WTC11 (cell line): ENCODE data around the gene TPCN2. TPM values are rescaled to one million over a fixed set of nuclear protein-coding genes. Genes with fewer than 3 reads are reported as not detected.

Source experiments
- ATAC-seq: fragments of 200-7000 bp; cut with Tn5 transposase; 2 replicates; pipeline ENCODE4 v1.10.0; 2021; ENCODE audit warnings: mild to moderate bottlenecking, moderate library complexity
- CTCF ChIA-PET: fragments of 300-600 bp; sonication (Branson Sonifier 250); formaldehyde crosslinking; loops from one replicate; lab custom pipeline; 2021; ENCODE audit warnings: antibody characterized with exemption; lab: Charles Lee
- POLR2A ChIA-PET: fragments of 350-600 bp; sonication (Branson Sonifier 250); formaldehyde crosslinking; loops from one replicate; lab custom pipeline; 2021; ENCODE audit warnings: antibody characterized with exemption; lab: Charles Lee
- DNase-seq: peaks from one replicate; pipeline ENCODE4 v3.0.0; 2021; ENCODE audit warnings: low spot score
- H3K27ac Mint-ChIP-seq: 2 replicates; pipeline ENCODE4 v1.8.0; 2021; ENCODE audit warnings: mixed read lengths
- H3K27me3 Mint-ChIP-seq: 2 replicates; pipeline ENCODE4 v1.8.0; 2021; ENCODE audit warnings: low read depth, mild to moderate bottlenecking, moderate library complexity, mixed read lengths
- H3K36me3 Mint-ChIP-seq: 2 replicates; pipeline ENCODE4 v1.8.0; 2021; ENCODE audit warnings: mixed read lengths
- H3K4me1 Mint-ChIP-seq: 2 replicates; pipeline ENCODE4 v1.8.0; 2022; ENCODE audit warnings: mixed read lengths
- H3K4me3 Mint-ChIP-seq: 2 replicates; pipeline ENCODE4 v1.8.0; 2021; ENCODE audit warnings: mild to moderate bottlenecking, moderate library complexity, mixed read lengths
- H3K9me3 Mint-ChIP-seq: 2 replicates; pipeline ENCODE4 v1.8.0; 2021; ENCODE audit warnings: mixed read lengths
- CDX4 ChIP-seq: fragments of 250-450 bp; sonication (Bioruptor Pico); IDR thresholded peaks from 2 replicates; pipeline ENCODE4 v1.9.0; 2021; ENCODE audit warnings: moderate library complexity, mild to moderate bottlenecking, inconsistent platforms, borderline replicate concordance
- CREB1 ChIP-seq: sonication (generic); formaldehyde crosslinking; IDR thresholded peaks from 2 replicates; pipeline ENCODE4 v1.8.0; 2023; ENCODE audit warnings: mild to moderate bottlenecking, missing genetic modification reagents
- E2F4 ChIP-seq: sonication (generic); formaldehyde crosslinking; IDR thresholded peaks from 2 replicates; pipeline ENCODE4 v1.8.1; 2022; ENCODE audit warnings: low read depth, mild to moderate bottlenecking, moderate library complexity, missing genetic modification reagents, borderline replicate concordance
- ERG ChIP-seq: fragments of 250-450 bp; sonication (Bioruptor Pico); IDR thresholded peaks from 2 replicates; pipeline ENCODE4 v1.8.0; 2021; ENCODE audit warnings: mild to moderate bottlenecking
- ESRRA ChIP-seq: sonication (generic); formaldehyde crosslinking; IDR thresholded peaks from 2 replicates; pipeline ENCODE4 v1.8.1; 2022; ENCODE audit warnings: mild to moderate bottlenecking, missing genetic modification reagents, borderline replicate concordance
- FOXP1 ChIP-seq: sonication (generic); formaldehyde crosslinking; IDR thresholded peaks from 2 replicates; pipeline ENCODE4 v1.8.0; 2022; ENCODE audit warnings: missing genetic modification reagents, mild to moderate bottlenecking, moderate library complexity, borderline replicate concordance
- FOXP4 ChIP-seq: sonication (generic); formaldehyde crosslinking; IDR thresholded peaks from 2 replicates; pipeline ENCODE4 v1.8.0; 2022; ENCODE audit warnings: mild to moderate bottlenecking, missing genetic modification reagents
- HMGA2 ChIP-seq: fragments of 250-450 bp; sonication (Bioruptor Pico); IDR thresholded peaks from 2 replicates; pipeline ENCODE4 v1.4.0; 2021; ENCODE audit warnings: mild to moderate bottlenecking, moderate library complexity
- IRF2 ChIP-seq: sonication (generic); formaldehyde crosslinking; IDR thresholded peaks from 2 replicates; pipeline ENCODE4 v1.8.0; 2022; ENCODE audit warnings: low read depth, missing genetic modification reagents, borderline replicate concordance
- MYBL2 ChIP-seq: sonication (generic); formaldehyde crosslinking; IDR thresholded peaks from 2 replicates; pipeline ENCODE4 v1.8.1; 2023; ENCODE audit warnings: mild to moderate bottlenecking, moderate library complexity, missing genetic modification reagents
- NFYB ChIP-seq: sonication (generic); formaldehyde crosslinking; conservative IDR thresholded peaks from 2 replicates; pipeline ENCODE4 v1.8.0; 2022; ENCODE audit warnings: low read depth, missing genetic modification reagents
- PREB ChIP-seq: sonication (generic); formaldehyde crosslinking; IDR thresholded peaks from 2 replicates; pipeline ENCODE4 v1.8.1; 2022; ENCODE audit warnings: mild to moderate bottlenecking, missing genetic modification reagents, moderate library complexity, borderline replicate concordance
- SOX15 ChIP-seq: fragments of 250-450 bp; sonication (Bioruptor Pico); IDR thresholded peaks from 2 replicates; pipeline ENCODE4 v1.9.0; 2021; ENCODE audit warnings: mild to moderate bottlenecking
- SP1 ChIP-seq: sonication (generic); formaldehyde crosslinking; conservative IDR thresholded peaks from 2 replicates; pipeline ENCODE4 v1.8.1; 2022; ENCODE audit warnings: missing genetic modification reagents
- USF1 ChIP-seq: sonication (generic); formaldehyde crosslinking; IDR thresholded peaks from 2 replicates; pipeline ENCODE4 v1.8.0; 2022; ENCODE audit warnings: mild to moderate bottlenecking, missing genetic modification reagents
- ZBTB21 ChIP-seq: sonication (generic); formaldehyde crosslinking; IDR thresholded peaks from 2 replicates; pipeline ENCODE4 v1.8.1; 2023; ENCODE audit warnings: mild to moderate bottlenecking, missing genetic modification reagents, borderline replicate concordance
- ZNF232 ChIP-seq: sonication (generic); formaldehyde crosslinking; IDR thresholded peaks from 2 replicates; pipeline ENCODE4 v1.8.0; 2022; ENCODE audit warnings: mild to moderate bottlenecking, missing genetic modification reagents
- ZNF396 ChIP-seq: fragments of 250-450 bp; sonication (Bioruptor Pico); IDR thresholded peaks from 2 replicates; pipeline ENCODE4 v1.8.0; 2021; ENCODE audit warnings: mild to moderate bottlenecking, moderate library complexity, borderline replicate concordance
- ZNF416 ChIP-seq: fragments of 250-450 bp; sonication (Bioruptor Pico); IDR thresholded peaks from 2 replicates; pipeline ENCODE4 v1.9.0; 2021; ENCODE audit warnings: mild to moderate bottlenecking, inconsistent platforms
- total RNA-seq: library from RNA; stranded (reverse); gene quantifications from 3 replicates; pipeline ENCODE4 v1.2.3, GENCODE V29; 2021

The TPCN2 gene
- total RNA-seq, 1 experiment from 2014 or later = 24.6 TPM

- DNase-seq (no peak), ATAC-seq (no peak)
- CTCF ChIA-PET = interaction anchor here (1.1 to 4.4 kb wide), 2 partner anchors 19 to 48 kb away, joined by 3 to 27 read pairs; no protein-coding TSS in a partner anchor
- TF ChIP-seq HMGA2 (CRISPR knock-in tag) = no peak
- no peak for TF ChIP-seq CREB1
- TF ChIP-seq NFYB (CRISPR knock-in tag) = no peak
- no peak for TF ChIP-seq CDX4 (CRISPR knock-in tag)
- TF ChIP-seq ZBTB21 = no peak
- TF ChIP-seq SOX15 (CRISPR knock-in tag) = no peak
- no peak for TF ChIP-seq FOXP1 (CRISPR knock-in tag)
- TF ChIP-seq PREB (CRISPR knock-in tag) = no peak
- H3K36me3 Mint-ChIP-seq = peaks cover 43% of the 10 kb centered on the region
- H3K27me3 Mint-ChIP-seq = peaks cover 3% of the 10 kb centered on the region
- H3K9me3 Mint-ChIP-seq = peaks cover 44% of the 10 kb centered on the region
- peaks cover 26% of the 10 kb centered on the region for H3K4me1 Mint-ChIP-seq
- POLR2A ChIA-PET = interaction anchor here (0.6 kb wide), 1 partner anchor 44 kb away, joined by 3 read pairs; no protein-coding TSS in a partner anchor
- H3K27ac Mint-ChIP-seq = no peak overlapping the region
- H3K4me3 Mint-ChIP-seq = no peak overlapping the region
Measured at GRCh38 chr11:69150175-69150574, 101.4 kb downstream of the TPCN2 start.

GRCh38 chr11:69151836-69152235 lies 103.1 kb downstream of the TPCN2 start:
- peaks cover 3% of the 10 kb centered on the region; the same call in 1 of the 2 replicates for H3K27me3 Mint-ChIP-seq
- no peak for DNase-seq
- H3K27ac Mint-ChIP-seq = no peak overlapping the region
- peaks cover 30% of the 10 kb centered on the region for H3K9me3 Mint-ChIP-seq
- H3K4me1 Mint-ChIP-seq = peaks cover 26% of the 10 kb centered on the region
- peak; percentile 70 for ATAC-seq
- no peak overlapping the region for H3K4me3 Mint-ChIP-seq
- peaks cover 30% of the 10 kb centered on the region for H3K36me3 Mint-ChIP-seq
- ChIA-PET POLR2A (interaction anchor here (0.8 kb wide), 2 partner anchors 20 to 32 kb away, joined by 5 read pairs; no protein-coding TSS in a partner anchor), CTCF (interaction anchor here (1.5 to 4.4 kb wide), 2 partner anchors 20 to 201 kb away, joined by 4 to 27 read pairs; no protein-coding TSS in a partner anchor)
- no peak for TF ChIP-seq ZNF416 (CRISPR knock-in tag)

- CTCF ChIA-PET = interaction anchor here (1.5 to 4.4 kb wide), 2 partner anchors 21 to 202 kb away, joined by 4 to 27 read pairs; no protein-coding TSS in a partner anchor
- Mint-ChIP-seq H3K4me1 (peaks cover 26% of the 10 kb centered on the region), H3K27ac (no peak overlapping the region), H3K4me3 (no peak overlapping the region), H3K36me3 (peaks cover 24% of the 10 kb centered on the region), H3K27me3 (peaks cover 3% of the 10 kb centered on the region; the same call in 1 of the 2 replicates), H3K9me3 (peaks cover 23% of the 10 kb centered on the region)
- DNase-seq (no peak), ATAC-seq (no peak; the same call in 1 of the 2 replicates)
- TF ChIP-seq SP1 = no peak
- TF ChIP-seq MYBL2 (CRISPR knock-in tag) = no peak
- TF ChIP-seq ZNF232 = no peak
- no peak for TF ChIP-seq USF1 (CRISPR knock-in tag)
- POLR2A ChIA-PET = interaction anchor here (0.6 to 0.8 kb wide), 3 partner anchors 22 to 52 kb away, joined by 4 to 5 read pairs (median 5); no protein-coding TSS in a partner anchor
Measured at GRCh38 chr11:69152733-69153421, 104.1 kb downstream of the TPCN2 start.

GRCh38 chr11:69153661-69154060 lies 104.9 kb downstream of the TPCN2 start:
- H3K9me3 Mint-ChIP-seq = peaks cover 16% of the 10 kb centered on the region
- peaks cover 16% of the 10 kb centered on the region for H3K36me3 Mint-ChIP-seq
- peaks cover 3% of the 10 kb centered on the region; the same call in 1 of the 2 replicates for H3K27me3 Mint-ChIP-seq
- ChIA-PET CTCF (interaction anchor here (1.9 to 4.4 kb wide), 2 partner anchors 22 to 52 kb away, joined by 6 to 27 read pairs; no protein-coding TSS in a partner anchor), POLR2A (interaction anchor here (0.6 to 0.8 kb wide), 2 partner anchors 53 to 485 kb away, joined by 3 to 4 read pairs; no protein-coding TSS in a partner anchor)
- DNase-seq (no peak), ATAC-seq (no peak)
- H3K4me1 Mint-ChIP-seq = peaks cover 26% of the 10 kb centered on the region
- no peak overlapping the region for H3K4me3 Mint-ChIP-seq
- H3K27ac Mint-ChIP-seq = no peak overlapping the region
- TF ChIP-seq ESRRA (CRISPR knock-in tag) (no peak), FOXP4 (CRISPR knock-in tag) (no peak), IRF2 (CRISPR knock-in tag) (no peak), E2F4 (CRISPR knock-in tag) (no peak), ZNF396 (CRISPR knock-in tag) (no peak), ERG (no peak), SP1 (no peak)
